Bronchial epithelial cell (primary cell): ENCODE data around the gene MIER1. TPM values are rescaled to one million over a fixed set of nuclear protein-coding genes. Genes with fewer than 3 reads are reported as not detected.

Experiments
- DNase-seq: peaks from one replicate; pipeline ENCODE4 v3.0.0-alpha.2; 2010; ENCODE audit warnings: low read depth
- FAIRE-seq: peaks from 2 replicates; lab custom pipeline; 2011; peaks lifted over from hg19 to GRCh38; lab: Jason Lieb, UNC
- H3K27me3 ChIP-seq: 2 replicates; pipeline ENCODE4 v1.5.1; 2011; ENCODE audit warnings: low read length; ENCODE audit not compliant: control insufficient read depth, insufficient read depth
- H3K36me3 ChIP-seq: 2 replicates; pipeline ENCODE4 v1.5.1; 2011; ENCODE audit warnings: low read length; ENCODE audit not compliant: control insufficient read depth, insufficient read depth
- H3K4me3 ChIP-seq: 2 replicates; pipeline ENCODE4 v1.5.1; 2011; ENCODE audit warnings: mild to moderate bottlenecking, low read depth, low read length, control low read depth
- total RNA-seq: library from RNA; depleted of rRNA; stranded (reverse); fragments of >200 nt; gene quantifications from 2 replicates; pipeline ENCODE4 v1.2.1, GENCODE V29; 2014
- TF ChIP-seq, protein P1 (sequence below): IDR thresholded peaks from 2 replicates; pipeline ENCODE4 v1.5.1; 2011; ENCODE audit warnings: mild to moderate bottlenecking, moderate library complexity, low read length, control low read depth, inconsistent platforms; ENCODE audit not compliant: insufficient read depth, severe bottlenecking

MIER1 gene
- total RNA-seq, 1 donor from 2014 or later: 16.8 TPM

GRCh38 chr1:66925944-66926343, 1.2 kb downstream of the MIER1 start:
- DNase-seq (no peak), FAIRE-seq (no peak)
- Histone ChIP-seq H3K4me3 (peak overlapping the region; percentile 87), H3K27me3 (no peaks in the 10 kb centered on the region), H3K36me3 (no peaks in the 10 kb centered on the region)
- TF ChIP-seq, protein P1, sequence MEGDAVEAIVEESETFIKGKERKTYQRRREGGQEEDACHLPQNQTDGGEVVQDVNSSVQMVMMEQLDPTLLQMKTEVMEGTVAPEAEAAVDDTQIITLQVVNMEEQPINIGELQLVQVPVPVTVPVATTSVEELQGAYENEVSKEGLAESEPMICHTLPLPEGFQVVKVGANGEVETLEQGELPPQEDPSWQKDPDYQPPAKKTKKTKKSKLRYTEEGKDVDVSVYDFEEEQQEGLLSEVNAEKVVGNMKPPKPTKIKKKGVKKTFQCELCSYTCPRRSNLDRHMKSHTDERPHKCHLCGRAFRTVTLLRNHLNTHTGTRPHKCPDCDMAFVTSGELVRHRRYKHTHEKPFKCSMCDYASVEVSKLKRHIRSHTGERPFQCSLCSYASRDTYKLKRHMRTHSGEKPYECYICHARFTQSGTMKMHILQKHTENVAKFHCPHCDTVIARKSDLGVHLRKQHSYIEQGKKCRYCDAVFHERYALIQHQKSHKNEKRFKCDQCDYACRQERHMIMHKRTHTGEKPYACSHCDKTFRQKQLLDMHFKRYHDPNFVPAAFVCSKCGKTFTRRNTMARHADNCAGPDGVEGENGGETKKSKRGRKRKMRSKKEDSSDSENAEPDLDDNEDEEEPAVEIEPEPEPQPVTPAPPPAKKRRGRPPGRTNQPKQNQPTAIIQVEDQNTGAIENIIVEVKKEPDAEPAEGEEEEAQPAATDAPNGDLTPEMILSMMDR: no peak

DNA sequence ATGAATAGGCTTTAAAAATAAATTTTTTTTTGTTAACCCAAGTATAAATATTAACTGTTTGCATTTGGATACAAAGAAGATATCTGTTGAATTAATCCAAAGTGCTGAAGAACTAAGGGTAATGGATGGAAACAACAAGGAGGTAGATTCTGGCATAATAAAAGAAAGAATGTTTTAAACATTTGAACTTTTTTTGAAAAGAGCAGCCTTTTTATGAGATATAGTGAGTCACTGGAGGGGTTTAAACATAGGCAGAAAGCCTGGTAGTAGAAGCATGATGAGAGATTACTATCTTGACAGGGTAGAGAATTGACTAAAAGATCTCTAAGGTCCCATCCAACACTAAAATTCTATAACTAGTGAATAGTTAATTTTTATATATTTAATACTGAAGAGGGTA, 2.7 kb downstream of the MIER1 start:
- no peaks in the 10 kb centered on the region for H3K36me3 ChIP-seq
- TF ChIP-seq, protein P1: no peak
- DNase-seq (no peak), FAIRE-seq (no peak)
- H3K27me3 ChIP-seq: no peaks in the 10 kb centered on the region
- H3K4me3 ChIP-seq: no peak overlapping the region

GRCh38 chr1:66929146-66929688, 4.4 kb downstream of the MIER1 start:
- TF ChIP-seq, protein P1: no peak

DNA sequence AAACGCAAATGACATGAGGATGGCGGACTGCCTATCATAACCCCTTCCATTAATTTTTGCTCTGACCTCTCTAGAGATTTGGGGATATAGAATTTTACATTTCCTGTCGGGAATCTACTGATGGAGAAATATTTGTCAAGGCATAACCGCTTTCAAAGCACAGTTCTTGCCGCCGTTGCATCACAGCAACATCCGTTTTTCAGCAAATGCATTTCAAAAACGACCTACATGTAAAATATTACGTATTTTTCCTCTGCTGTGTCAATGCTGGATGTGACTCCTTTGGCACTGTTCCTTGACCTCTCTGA, 4.9 kb downstream of the MIER1 start:
- H3K27me3 ChIP-seq: no peaks in the 10 kb centered on the region
- H3K36me3 ChIP-seq: no peaks in the 10 kb centered on the region
- peak overlapping the region; percentile 62 for H3K4me3 ChIP-seq
- FAIRE-seq (no peak), DNase-seq (no peak)
- TF ChIP-seq, protein P1: no peak

More at GRCh38 chr1:66929146-66929688, 4.4 kb downstream of the MIER1 start:
- Histone ChIP-seq H3K36me3 (no peaks in the 10 kb centered on the region), H3K27me3 (no peaks in the 10 kb centered on the region), H3K4me3 (peak overlapping the region; percentile 62)
- DNase-seq (no peak), FAIRE-seq (no peak)

DNA sequence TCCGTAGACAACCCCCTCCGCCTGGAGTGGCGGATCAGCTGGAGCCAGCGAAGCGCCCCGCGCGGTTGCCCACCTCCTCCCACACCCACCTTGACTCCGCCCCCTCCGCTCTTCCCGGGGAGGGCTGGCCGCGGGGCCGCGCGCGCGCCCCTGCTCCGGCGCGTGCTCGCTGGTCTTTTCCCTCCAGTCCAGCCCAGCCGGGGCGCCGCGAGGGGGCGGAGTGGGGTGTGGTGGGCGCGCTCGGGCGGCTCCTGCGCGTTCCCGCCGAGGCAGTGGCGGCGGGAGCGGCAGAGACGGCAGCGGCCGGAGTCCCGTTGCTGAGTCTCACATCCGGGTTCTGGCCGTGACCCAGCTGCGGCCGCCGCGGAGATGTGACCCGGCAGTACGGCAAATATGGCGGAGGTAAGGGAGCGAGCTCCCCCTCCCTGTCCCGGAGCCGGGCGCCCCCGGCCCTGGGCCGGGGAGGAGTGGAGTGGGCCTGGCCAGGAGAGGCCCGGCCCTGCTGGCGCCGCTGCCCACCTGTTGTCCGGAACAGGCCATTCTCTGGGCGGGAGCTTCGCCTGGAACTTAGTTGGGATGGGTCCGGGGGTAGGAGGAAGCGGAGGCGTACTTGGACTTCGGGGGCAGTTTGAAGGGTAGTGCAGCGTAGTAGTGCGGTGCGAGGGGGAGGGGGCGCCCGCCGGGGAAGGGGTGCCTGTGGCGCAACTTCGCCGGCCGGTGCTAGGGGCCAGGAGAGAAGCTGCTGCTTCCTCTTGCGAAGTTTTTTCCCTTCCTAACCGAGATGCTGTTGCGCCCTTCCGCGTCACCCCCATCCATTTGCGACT, 5.4 kb downstream of the MIER1 start:
- FAIRE-seq: no peak
- DNase-seq: peak; percentile 78
- TF ChIP-seq, protein P1: peak; percentile 21
- no peaks in the 10 kb centered on the region for H3K27me3 ChIP-seq
- no peaks in the 10 kb centered on the region for H3K36me3 ChIP-seq
- H3K4me3 ChIP-seq: peak overlapping the region; percentile 62
